GM23248 (cell line): ENCODE results near the gene CHEK1.

Source experiments
- EZH2 ChIP-seq: fragments of 200-600 bp; sonication (generic); IDR thresholded peaks from 2 replicates; pipeline ENCODE4 v1.6.1; 2018; ENCODE audit warnings: antibody characterized with exemption, mild to moderate bottlenecking; ENCODE audit not compliant: insufficient read depth, poor library complexity, severe bottlenecking
- EZH2phosphoT487 ChIP-seq: fragments of 200-600 bp; sonication (generic); IDR thresholded peaks from 2 replicates; pipeline ENCODE4 v1.6.1; 2018; ENCODE audit warnings: antibody characterized with exemption, moderate library complexity, mild to moderate bottlenecking, low read depth; ENCODE audit not compliant: insufficient read depth

GRCh38 chr11:125685228-125685627 is 60.3 kb downstream of the CHEK1 start:
- TF ChIP-seq EZH2phosphoT487: no peak
- no peak for TF ChIP-seq EZH2
